Epithelial cell of prostate (primary cell): ENCODE measurements around the gene SPDYE16.
"Not testable (repeated sequence)": the region's sequence is repeated elsewhere in the genome, so short reads cannot be mapped to it uniquely, and the experiment has no call there.

Source experiments
- DNase-seq: peaks from one replicate; pipeline ENCODE4 v3.0.0-alpha.2; 2011; ENCODE audit warnings: low read depth, low spot score
- H3K27ac ChIP-seq: fragments of 450-650 bp; 2 replicates; pipeline ENCODE4 v1.5.1; 2017; ENCODE audit warnings: mild to moderate bottlenecking

The SPDYE16 gene

GRCh38 chr7:76551992-76552391 is 8.9 kb upstream of the SPDYE16 start:
- DNase-seq, H3K27ac ChIP-seq: not testable (repeated sequence)

- DNase-seq: not testable (repeated sequence)
- peak overlapping the region; percentile 69 for H3K27ac ChIP-seq
Measured at GRCh38 chr7:76549855-76550248, 6.8 kb upstream of the SPDYE16 start.

GRCh38 chr7:76549025-76549854 is 6.1 kb upstream of the SPDYE16 start:
- peak overlapping the region; percentile 69 for H3K27ac ChIP-seq
- not testable (repeated sequence) for DNase-seq

GRCh38 chr7:76531643-76532042 is 11.5 kb downstream of the SPDYE16 start:
- DNase-seq, H3K27ac ChIP-seq: not testable (repeated sequence)

- not testable (repeated sequence) for DNase-seq, H3K27ac ChIP-seq
Measured at GRCh38 chr7:76526183-76526582, 16.9 kb downstream of the SPDYE16 start.

- not testable (repeated sequence) for DNase-seq, H3K27ac ChIP-seq
Measured at GRCh38 chr7:76516932-76517331, 26.2 kb downstream of the SPDYE16 start.

- H3K27ac ChIP-seq: no peak overlapping the region
- no peak for DNase-seq
Measured at GRCh38 chr7:76515999-76516443, 27.1 kb downstream of the SPDYE16 start.

GRCh38 chr7:76514926-76515771 is 27.9 kb downstream of the SPDYE16 start:
- DNase-seq: no peak
- no peak overlapping the region for H3K27ac ChIP-seq

GRCh38 chr7:76513817-76514799 is 29.0 kb downstream of the SPDYE16 start:
- no peak overlapping the region for H3K27ac ChIP-seq
- no peak for DNase-seq

GRCh38 chr7:76512941-76513816 is 29.9 kb downstream of the SPDYE16 start:
- H3K27ac ChIP-seq: no peak overlapping the region

GRCh38 chr7:76511911-76512885 is 30.9 kb downstream of the SPDYE16 start:
- not testable (repeated sequence) for DNase-seq, H3K27ac ChIP-seq

More at GRCh38 chr7:76512941-76513816, 29.9 kb downstream of the SPDYE16 start:
- DNase-seq: no peak

- not testable (repeated sequence) for H3K27ac ChIP-seq, DNase-seq
Measured at GRCh38 chr7:76511200-76511910, 31.7 kb downstream of the SPDYE16 start.

GRCh38 chr7:76509931-76510877 is 32.9 kb downstream of the SPDYE16 start, which contains the start of gene UPK3B:
Gene UPK3B (plus strand): TSS chr7:76510552. CDS start chr7:76510653, 101 bp downstream.
- no peak for DNase-seq
- peak within 1 kb of the TSS; percentile 16 for H3K27ac ChIP-seq

GRCh38 chr7:76507723-76508406 is 35.2 kb downstream of the SPDYE16 start:
- no peak overlapping the region for H3K27ac ChIP-seq
- no peak for DNase-seq

- DNase-seq, H3K27ac ChIP-seq: not testable (repeated sequence)
Measured at GRCh38 chr7:76506643-76507042, 36.5 kb downstream of the SPDYE16 start.
